B cell (primary cell): ENCODE data around the gene BTAF1.

ENCODE experiments used
- CTCF ChIP-seq: fragments of 200-600 bp; IDR thresholded peaks from one replicate; pipeline ENCODE4 v1.8.0; 2022; ENCODE audit warnings: antibody characterized with exemption, mild to moderate bottlenecking
- EZH2 ChIP-seq: IDR thresholded peaks from 2 replicates; pipeline ENCODE4 v1.6.1; 2012; ENCODE audit warnings: borderline replicate concordance, low read depth, mild to moderate bottlenecking, moderate library complexity, low read length; ENCODE audit not compliant: insufficient read depth, poor library complexity, severe bottlenecking

GRCh38 chr10:91925022-91925320, 1.4 kb downstream of the BTAF1 start:
- no peak for TF ChIP-seq CTCF
- TF ChIP-seq EZH2: no peak
